ENCODE results near the gene VMP1.

- TF ChIP-seq CTCF (IDR thresholded peaks at IDR 0.05) (no peak), POLR2A (IDR thresholded peaks at IDR 0.05) (no peak)
Observed at GRCh38 chr17:59675231-59675630, 32.2 kb upstream of the VMP1 start.
